ENCODE data around the gene PIKFYVE.
A peak's percentile ranks its signal among the peaks of the same experiment; 100 is the strongest.
"Not testable (repeated sequence)": the region's sequence is repeated elsewhere in the genome, so short reads cannot be mapped to it uniquely, and the experiment has no call there.

PIKFYVE gene, protein sequence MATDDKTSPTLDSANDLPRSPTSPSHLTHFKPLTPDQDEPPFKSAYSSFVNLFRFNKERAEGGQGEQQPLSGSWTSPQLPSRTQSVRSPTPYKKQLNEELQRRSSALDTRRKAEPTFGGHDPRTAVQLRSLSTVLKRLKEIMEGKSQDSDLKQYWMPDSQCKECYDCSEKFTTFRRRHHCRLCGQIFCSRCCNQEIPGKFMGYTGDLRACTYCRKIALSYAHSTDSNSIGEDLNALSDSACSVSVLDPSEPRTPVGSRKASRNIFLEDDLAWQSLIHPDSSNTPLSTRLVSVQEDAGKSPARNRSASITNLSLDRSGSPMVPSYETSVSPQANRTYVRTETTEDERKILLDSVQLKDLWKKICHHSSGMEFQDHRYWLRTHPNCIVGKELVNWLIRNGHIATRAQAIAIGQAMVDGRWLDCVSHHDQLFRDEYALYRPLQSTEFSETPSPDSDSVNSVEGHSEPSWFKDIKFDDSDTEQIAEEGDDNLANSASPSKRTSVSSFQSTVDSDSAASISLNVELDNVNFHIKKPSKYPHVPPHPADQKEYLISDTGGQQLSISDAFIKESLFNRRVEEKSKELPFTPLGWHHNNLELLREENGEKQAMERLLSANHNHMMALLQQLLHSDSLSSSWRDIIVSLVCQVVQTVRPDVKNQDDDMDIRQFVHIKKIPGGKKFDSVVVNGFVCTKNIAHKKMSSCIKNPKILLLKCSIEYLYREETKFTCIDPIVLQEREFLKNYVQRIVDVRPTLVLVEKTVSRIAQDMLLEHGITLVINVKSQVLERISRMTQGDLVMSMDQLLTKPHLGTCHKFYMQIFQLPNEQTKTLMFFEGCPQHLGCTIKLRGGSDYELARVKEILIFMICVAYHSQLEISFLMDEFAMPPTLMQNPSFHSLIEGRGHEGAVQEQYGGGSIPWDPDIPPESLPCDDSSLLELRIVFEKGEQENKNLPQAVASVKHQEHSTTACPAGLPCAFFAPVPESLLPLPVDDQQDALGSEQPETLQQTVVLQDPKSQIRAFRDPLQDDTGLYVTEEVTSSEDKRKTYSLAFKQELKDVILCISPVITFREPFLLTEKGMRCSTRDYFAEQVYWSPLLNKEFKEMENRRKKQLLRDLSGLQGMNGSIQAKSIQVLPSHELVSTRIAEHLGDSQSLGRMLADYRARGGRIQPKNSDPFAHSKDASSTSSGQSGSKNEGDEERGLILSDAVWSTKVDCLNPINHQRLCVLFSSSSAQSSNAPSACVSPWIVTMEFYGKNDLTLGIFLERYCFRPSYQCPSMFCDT (N-terminal part only)

DNA sequence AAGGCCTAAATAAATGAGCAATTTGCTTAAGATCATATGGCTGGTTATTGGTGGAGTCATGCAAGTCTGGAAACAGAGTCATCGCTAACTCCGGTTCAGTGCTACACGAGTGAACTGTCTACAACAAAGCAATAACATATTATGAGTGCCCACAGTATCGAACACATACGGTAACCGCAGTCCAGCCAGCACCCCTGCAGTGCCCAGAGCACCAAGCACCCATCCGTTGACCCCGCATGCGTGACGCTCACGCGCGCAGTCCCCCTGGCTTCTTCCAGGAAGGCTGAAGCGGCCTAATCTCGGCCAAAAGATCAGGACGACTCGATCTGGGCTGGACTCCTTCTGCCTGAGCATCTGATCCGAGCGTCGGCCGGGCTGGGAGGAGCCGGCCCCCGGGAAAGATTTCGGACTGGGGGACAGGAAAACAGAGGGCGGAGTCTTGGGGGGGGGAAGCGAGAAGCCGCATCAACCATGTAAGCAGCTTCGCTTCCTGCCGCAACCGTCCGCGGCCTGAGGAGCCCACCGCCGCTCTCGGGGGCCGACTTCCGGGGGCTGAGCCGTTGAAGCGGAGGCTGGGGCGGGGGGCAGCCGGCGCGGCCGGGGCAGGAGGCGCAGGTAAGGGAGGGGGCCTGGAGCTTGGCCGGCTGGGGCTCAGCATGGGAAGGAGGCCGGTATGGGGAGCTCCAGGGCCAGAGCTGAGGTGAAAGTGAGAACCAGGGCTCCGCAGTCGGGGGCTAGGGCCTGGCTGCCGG, at the start of gene PIKFYVE:
PIKFYVE (plus strand) TSS at position 455 of the 752 bp plus-strand sequence. CDS start 5,265 bp downstream, outside the sequence.
- DNase-seq (ENCODE audit: low read depth) = peak; percentile 97

DNA sequence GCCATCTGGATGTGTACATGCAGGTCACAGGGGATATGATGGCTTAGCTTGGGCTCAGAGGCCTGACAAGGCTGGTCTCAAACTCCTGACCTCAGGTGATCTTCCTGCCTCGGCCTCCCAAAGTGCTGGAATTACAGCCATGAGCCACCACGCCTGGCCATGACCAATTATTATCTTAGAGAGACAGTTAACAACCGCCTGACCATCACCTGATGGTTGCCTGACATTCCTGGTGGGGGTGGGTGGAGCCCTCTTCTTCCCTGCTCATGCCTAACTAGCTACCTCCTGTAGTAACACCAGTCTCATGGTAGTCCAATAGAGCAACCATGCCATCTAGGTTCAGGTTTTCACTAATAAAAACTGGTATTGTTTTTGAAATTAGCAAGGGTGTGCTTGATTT, 44.2 kb upstream of the PIKFYVE start:
- not testable (repeated sequence) for DNase-seq (ENCODE audit: low read depth)

GRCh38 chr2:208222351-208222750, 43.7 kb upstream of the PIKFYVE start:
- DNase-seq (ENCODE audit: low read depth) = peak; percentile 14

DNA sequence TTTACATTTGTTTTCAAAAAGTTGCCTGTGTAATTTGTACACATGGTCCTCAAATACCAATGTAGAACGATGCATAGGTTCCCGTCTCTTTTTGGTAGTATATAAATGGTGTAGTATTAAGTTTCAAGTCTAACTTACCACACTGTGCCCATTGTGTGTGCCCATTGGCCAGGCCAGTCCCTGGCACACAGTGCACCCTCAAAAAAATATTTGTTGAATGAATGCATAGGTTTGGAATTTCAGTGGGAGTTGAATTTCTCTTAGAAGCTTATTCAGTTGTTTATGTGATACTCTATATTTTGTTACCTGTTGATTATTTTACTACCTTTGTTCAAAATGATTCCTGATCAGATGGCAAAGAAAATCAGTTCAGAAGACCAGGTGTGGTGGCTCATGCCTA, 41.3 kb upstream of the PIKFYVE start:
- no peak for DNase-seq (ENCODE audit: low read depth)

DNA sequence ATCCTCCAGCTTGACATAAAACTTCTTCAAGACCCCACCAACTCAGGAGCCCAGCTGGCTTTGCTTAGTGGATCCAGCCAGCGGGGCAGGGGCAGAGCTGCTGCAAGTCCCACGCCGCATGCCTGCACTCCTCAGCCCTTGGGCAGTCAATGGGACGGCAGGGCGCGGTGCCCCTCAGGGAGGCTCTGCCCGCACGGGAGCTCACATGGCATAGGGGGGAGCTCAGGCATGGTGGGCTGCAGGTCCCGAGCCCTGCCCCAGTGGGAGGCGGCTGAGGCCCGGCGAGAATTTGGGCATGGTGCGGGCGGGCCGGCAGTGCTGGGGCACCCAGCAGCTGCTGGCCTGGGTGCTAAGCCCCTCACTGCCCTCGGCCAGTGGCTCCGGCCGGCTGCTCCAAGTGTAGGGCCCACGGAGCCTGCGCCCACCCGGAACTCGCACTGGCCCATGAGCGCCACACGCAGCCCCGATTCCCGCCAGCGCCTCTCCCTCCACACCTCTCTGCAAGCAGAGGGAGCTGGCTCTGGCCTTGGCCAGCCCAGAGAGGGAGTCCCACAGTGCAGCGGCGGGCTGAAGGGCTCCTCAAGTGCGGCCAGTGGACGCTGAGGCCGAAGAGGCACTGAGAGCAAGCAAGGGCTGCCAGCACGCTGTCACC, 38.3 kb upstream of the PIKFYVE start:
- DNase-seq (ENCODE audit: low read depth) = no peak

DNA sequence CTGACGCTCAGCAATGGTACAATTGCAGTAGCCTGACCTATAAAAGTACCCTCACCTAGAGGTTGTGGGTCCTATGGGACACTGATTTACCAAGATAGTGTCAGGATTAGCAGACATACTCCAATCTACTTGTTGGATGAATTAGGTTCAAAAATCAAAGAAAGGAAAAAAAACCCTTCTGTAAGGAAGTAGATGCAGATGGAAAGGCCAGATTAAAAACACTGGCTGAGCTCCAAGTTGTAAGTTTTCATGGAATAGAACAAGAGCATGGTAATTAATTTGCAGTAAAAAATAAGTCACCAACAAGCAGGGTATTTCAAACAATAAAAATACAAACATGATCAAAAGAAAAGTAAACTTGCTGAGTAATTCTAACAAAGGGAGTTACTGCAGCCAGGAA, 37.6 kb upstream of the PIKFYVE start:
- DNase-seq (ENCODE audit: low read depth) = no peak

DNA sequence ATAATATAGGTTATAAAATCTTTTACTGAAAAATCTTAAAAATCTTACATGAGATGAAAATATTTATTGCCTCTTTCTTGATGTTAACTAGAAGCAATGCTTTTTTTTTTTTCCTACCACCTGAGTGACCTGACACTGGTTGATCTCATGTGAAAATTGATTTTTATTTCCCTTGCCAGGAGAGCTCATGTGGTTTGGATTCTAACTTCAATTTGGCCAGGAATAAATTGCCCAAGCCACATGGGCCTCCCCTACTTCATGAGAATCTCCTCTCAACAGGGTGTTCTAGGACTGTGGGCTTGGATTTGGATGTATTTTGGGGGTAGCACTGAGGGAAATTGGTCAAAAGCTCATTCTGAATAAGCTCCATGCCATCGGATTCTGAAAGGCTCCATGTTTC, 31.3 kb upstream of the PIKFYVE start:
- DNase-seq (ENCODE audit: low read depth) = no peak

DNA sequence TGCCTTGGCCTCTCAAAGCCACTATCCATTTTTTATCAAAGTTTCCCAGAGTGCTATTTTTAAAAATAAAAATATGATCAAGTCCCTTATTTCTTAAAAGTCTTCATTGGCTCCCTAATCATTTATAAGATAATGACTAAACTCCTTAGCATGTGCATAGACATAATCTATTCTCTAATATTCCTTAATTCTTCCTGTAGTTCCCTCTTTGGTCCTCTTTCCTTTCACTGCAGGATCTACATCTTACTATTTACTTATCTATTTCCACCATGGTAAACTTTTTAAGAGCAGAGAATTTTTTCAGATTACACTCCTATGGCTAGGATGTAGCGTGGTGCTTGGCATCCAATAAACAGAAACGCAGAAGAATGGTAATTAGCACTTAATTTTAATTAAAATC, 30.2 kb upstream of the PIKFYVE start:
- no peak for DNase-seq (ENCODE audit: low read depth)

- no peak for DNase-seq (ENCODE audit: low read depth)
These were observed 26.1 kb upstream of the PIKFYVE start for GRCh38 chr2:208239770-208240493.

- no peak for DNase-seq (ENCODE audit: low read depth)
These were observed 25.3 kb upstream of the PIKFYVE start for GRCh38 chr2:208240619-208241209.

DNA sequence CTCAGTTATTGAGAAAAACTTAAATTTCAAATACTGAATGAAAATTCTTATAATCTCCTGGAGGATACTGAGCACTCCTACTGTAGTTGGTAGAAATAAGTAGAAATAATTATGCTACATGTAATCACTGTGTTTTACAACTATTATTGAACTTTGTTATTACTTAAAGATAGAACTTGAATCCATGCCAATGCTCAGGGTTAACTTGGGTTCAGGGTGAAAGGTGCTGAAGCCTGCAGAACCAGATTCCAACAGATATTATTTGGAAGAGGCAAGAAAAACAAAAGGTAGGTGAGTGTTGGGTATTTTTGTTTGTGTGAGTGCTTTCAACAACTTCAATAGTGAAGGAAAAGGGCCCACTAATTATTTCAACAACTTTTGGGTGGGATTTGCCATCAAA, 21.6 kb upstream of the PIKFYVE start:
- DNase-seq (ENCODE audit: low read depth) = no peak

GRCh38 chr2:208245746-208246145, 20.3 kb upstream of the PIKFYVE start:
- no peak for DNase-seq (ENCODE audit: low read depth)

GRCh38 chr2:208248601-208249000, 17.5 kb upstream of the PIKFYVE start:
- no peak for DNase-seq (ENCODE audit: low read depth)

GRCh38 chr2:208249296-208249695, 16.8 kb upstream of the PIKFYVE start:
- peak; percentile 8 for DNase-seq (ENCODE audit: low read depth)

DNA sequence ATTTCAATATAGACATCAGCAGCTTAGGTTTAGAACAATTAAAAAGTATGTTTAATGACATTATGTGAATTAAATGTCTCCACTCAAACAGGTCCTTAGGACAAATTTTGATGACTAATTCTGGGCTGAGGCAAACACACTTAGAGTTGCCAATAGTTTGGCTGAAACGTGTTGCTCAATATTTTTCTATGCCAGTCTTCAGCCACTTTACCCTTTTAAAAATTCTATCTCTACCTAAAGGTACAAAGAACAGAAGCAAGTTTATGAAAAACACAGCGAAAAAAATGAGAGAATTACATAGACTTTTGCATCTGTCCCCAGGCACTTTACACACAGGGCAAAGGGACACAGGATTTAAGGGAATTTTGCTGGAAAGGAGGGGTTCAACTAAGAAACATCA, 15.7 kb upstream of the PIKFYVE start:
- DNase-seq (ENCODE audit: low read depth) = peak; percentile 15

- no peak for DNase-seq (ENCODE audit: low read depth)
These were observed 15.0 kb upstream of the PIKFYVE start for GRCh38 chr2:208251098-208251497.

- no peak for DNase-seq (ENCODE audit: low read depth)
These were observed 13.2 kb upstream of the PIKFYVE start for GRCh38 chr2:208252716-208253492.

DNA sequence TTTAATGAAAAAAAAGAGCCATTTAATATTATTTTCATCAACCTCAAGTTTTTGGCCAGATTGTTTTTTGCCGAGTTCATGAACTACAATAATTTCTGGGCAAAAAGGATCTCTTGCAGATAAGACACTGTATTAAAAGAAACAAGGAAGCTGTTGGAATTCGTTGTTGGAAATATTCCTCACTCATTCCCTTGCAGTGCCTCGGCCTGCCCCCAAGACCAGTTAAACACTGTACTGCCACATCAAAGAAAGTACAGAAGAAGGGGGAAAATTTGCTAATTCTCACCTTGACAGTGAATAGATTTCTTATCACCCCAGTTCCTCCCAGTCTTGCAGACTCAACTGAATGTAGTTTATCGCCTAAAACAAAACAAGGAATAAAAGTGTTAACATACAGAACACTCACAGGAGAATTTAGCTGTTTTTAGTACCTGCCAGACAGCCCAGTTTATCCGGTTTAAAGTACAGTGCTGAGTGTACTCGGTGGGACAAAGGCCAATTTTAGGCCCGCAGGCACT, 12.4 kb upstream of the PIKFYVE start:
- no peak for DNase-seq (ENCODE audit: low read depth)

All from GM04503 (cell line).